SK-N-SH (cell line): Measurements from ENCODE around the gene TRIM46. TPM values are rescaled to one million over a fixed set of nuclear protein-coding genes. Genes with fewer than 3 reads are reported as not detected.
A peak's percentile ranks its signal among the peaks of the same experiment; 100 is the strongest.

Experiments used
- CTCF ChIA-PET: fragments of 300-600, 350-600 bp; formaldehyde crosslinking; extraction: SDS; loops from one replicate; lab custom pipeline; 2021; lab: Yijun Ruan, JAX
- POLR2A ChIA-PET: fragments of 350-600 bp; sonication (Branson Sonifier 250); formaldehyde crosslinking; extraction: SDS; loops from one replicate; lab custom pipeline; 2020; ENCODE audit warnings: antibody characterized with exemption, inconsistent platforms; lab: Yijun Ruan, JAX
- DNase-seq: peaks from one replicate; pipeline ENCODE4 v3.0.0; 2012
- H2AFZ ChIP-seq: fragments of 200-600 bp; sonication (generic); 2 replicates; pipeline ENCODE4 v1.8.1; 2016; ENCODE audit warnings: antibody characterized with exemption, mild to moderate bottlenecking, low read depth
- H3F3A ChIP-seq: fragments of 200-600 bp; sonication (generic); replicated peaks from 2 replicates; pipeline ENCODE3; 2016; ENCODE audit warnings: antibody characterized with exemption, mild to moderate bottlenecking; ENCODE audit not compliant: insufficient read depth
- H3K27ac ChIP-seq, 2 experiments: fragments of 200-500 bp in 1 of 2; fragments of 200-600 bp in 1 of 2; sonication (Bioruptor generic) in 1 of 2; sonication (generic), shearing (Covaris generic) in 1 of 2; 2 replicates each; pipeline versions ENCODE4 v1.5.1 to v1.6.1; 2014 to 2016; ENCODE audit warnings: low read depth in 2 of 2, inconsistent platforms in 1 of 2, low read length in 1 of 2, mild to moderate bottlenecking in 1 of 2, mixed read lengths in 1 of 2
- H3K27me3 ChIP-seq: fragments of 200-600 bp; sonication (generic), shearing (Covaris generic); 2 replicates; pipeline ENCODE4 v1.6.1; 2016; ENCODE audit warnings: mixed run types; ENCODE audit not compliant: insufficient read depth
- H3K36me3 ChIP-seq, 2 experiments: fragments of 200-500 bp in 1 of 2; fragments of 200-600 bp in 1 of 2; sonication (Bioruptor generic) in 1 of 2; sonication (generic) in 1 of 2; replicated peaks in 1 of 2; 2 replicates each; pipeline versions ENCODE3 to v1.5.1; 2014 to 2016; ENCODE audit warnings: low read length in 1 of 2, mild to moderate bottlenecking in 1 of 2; ENCODE audit not compliant: insufficient read depth in 2 of 2, control insufficient read depth in 1 of 2
- H3K4me1 ChIP-seq, 2 experiments: fragments of 200-500 bp in 1 of 2; fragments of 200-600 bp in 1 of 2; sonication (Bioruptor generic) in 1 of 2; sonication (generic), shearing (Covaris generic) in 1 of 2; 2 replicates each; pipeline versions ENCODE4 v1.5.1 to v1.6.1; 2014 to 2016; ENCODE audit warnings: low read depth in 1 of 2, low read length in 1 of 2, mixed run types in 1 of 2; ENCODE audit not compliant: insufficient read depth in 2 of 2, control insufficient read depth in 1 of 2
- H3K4me2 ChIP-seq: fragments of 200-600 bp; sonication (generic), shearing (Covaris generic); 2 replicates; pipeline ENCODE4 v1.6.1; 2017; ENCODE audit warnings: mixed run types
- H3K4me3 ChIP-seq, 2 experiments: fragments of 200-500 bp in 1 of 2; fragments of 200-600 bp in 1 of 2; sonication (Bioruptor generic) in 1 of 2; sonication (generic), shearing (Covaris generic) in 1 of 2; 2 replicates each; pipeline versions ENCODE4 v1.5.1 to v1.8.1; 2014 to 2016; ENCODE audit warnings: low read depth in 2 of 2, inconsistent platforms in 1 of 2, low read length in 1 of 2, mild to moderate bottlenecking in 1 of 2, mixed read lengths in 1 of 2, moderate library complexity in 1 of 2
- H3K79me2 ChIP-seq: fragments of 200-600 bp; sonication (generic); 2 replicates; pipeline ENCODE4 v1.8.1; 2017; ENCODE audit warnings: mild to moderate bottlenecking; ENCODE audit not compliant: insufficient read depth
- H3K9ac ChIP-seq: fragments of 200-600 bp; sonication (generic); 2 replicates; pipeline ENCODE4 v1.6.1; 2017; ENCODE audit warnings: mixed run types
- H3K9me2 ChIP-seq: fragments of 200-600 bp; sonication (generic); 2 replicates; pipeline ENCODE4 v1.6.1; 2017; ENCODE audit warnings: mixed run types
- H3K9me3 ChIP-seq: fragments of 200-600 bp; sonication (generic); 2 replicates; pipeline ENCODE4 v1.6.1; 2017; ENCODE audit warnings: mixed run types, mild to moderate bottlenecking, moderate library complexity
- H4K20me1 ChIP-seq: fragments of 200-600 bp; sonication (generic); 2 replicates; pipeline ENCODE4 v1.6.1; 2017; ENCODE audit warnings: mild to moderate bottlenecking, mixed run types; ENCODE audit not compliant: insufficient read depth
- CHD2 ChIP-seq: fragments of 150-350 bp; IDR thresholded peaks from 2 replicates; pipeline ENCODE4 v1.6.1; 2018; ENCODE audit warnings: low read length; ENCODE audit not compliant: partially characterized antibody
- EZH2phosphoT487 ChIP-seq: fragments of 200-600 bp; sonication (generic); IDR thresholded peaks from 2 replicates; pipeline ENCODE4 v1.6.1; 2017; ENCODE audit warnings: low read depth, mixed run types, mild to moderate bottlenecking, antibody characterized with exemption, moderate library complexity, borderline replicate concordance
- GATA2 ChIP-seq: sonication (generic); formaldehyde crosslinking; IDR thresholded peaks from 2 replicates; pipeline ENCODE4 v1.5.0; 2020; ENCODE audit warnings: mild to moderate bottlenecking, missing genetic modification reagents
- JUND ChIP-seq: IDR thresholded peaks from 2 replicates; pipeline ENCODE4 v1.4.0; 2012
- MEF2A ChIP-seq: IDR thresholded peaks from 2 replicates; pipeline ENCODE4 v1.4.0; 2012; ENCODE audit warnings: low read depth, borderline replicate concordance
- NRF1 ChIP-seq: IDR thresholded peaks from 2 replicates; pipeline ENCODE4 v1.6.1; 2012; ENCODE audit warnings: low read depth, mild to moderate bottlenecking, low read length
- POLR2AphosphoS5 ChIP-seq: IDR thresholded peaks from 2 replicates; pipeline ENCODE4 v1.6.1; 2012; ENCODE audit warnings: low read depth, low read length
- RAD21 ChIP-seq: IDR thresholded peaks from 2 replicates; pipeline ENCODE4 v1.6.1; 2012; ENCODE audit warnings: mild to moderate bottlenecking, low read length
- SIN3A ChIP-seq: IDR thresholded peaks from 2 replicates; pipeline ENCODE4 v1.6.1; 2012; ENCODE audit warnings: low read depth, mild to moderate bottlenecking, low read length, moderate library complexity, borderline replicate concordance
- SMC3 ChIP-seq: IDR thresholded peaks from 2 replicates; pipeline ENCODE4 v1.6.1; 2012; ENCODE audit warnings: low read depth, low read length, improper control_type of control experiment
- TAF1 ChIP-seq: IDR thresholded peaks from 2 replicates; pipeline ENCODE4 v1.6.1; 2012; ENCODE audit warnings: low read depth, mild to moderate bottlenecking, low read length, moderate library complexity, borderline replicate concordance
- WGBS: methylation state at CpG from one replicate; pipeline ENCODE4 v1.1.6; 2017; ENCODE audit warnings: low lambda C conversion rate; 5-methylcytosine and 5-hydroxymethylcytosine counted together
- polyA plus RNA-seq, 3 experiments: library from polyadenylated mRNA; depleted of rRNA; stranded (reverse); fragments of >200 nt; gene quantifications; 2 replicates each; pipeline ENCODE4 v1.2.3, GENCODE V29; 2012
- TF ChIP-seq, protein P1 (sequence below): fragments of 200-600 bp; sonication (generic); IDR thresholded peaks from 2 replicates; pipeline ENCODE4 v1.6.1; 2017; ENCODE audit warnings: antibody characterized with exemption, mild to moderate bottlenecking, moderate library complexity
- TF ChIP-seq, protein P2 (sequence below): IDR thresholded peaks from 2 replicates; pipeline ENCODE4 v1.4.0; 2012; ENCODE audit warnings: low read depth
- TF ChIP-seq, protein P3 (sequence below): IDR thresholded peaks from 2 replicates; pipeline ENCODE4 v1.4.0; 2012; ENCODE audit warnings: low read depth, borderline replicate concordance
- TF ChIP-seq, protein P4 (sequence below): IDR thresholded peaks from 2 replicates; pipeline ENCODE4; 2012

Gene TRIM46
- polyA plus RNA-seq, 1 of the 3 experiments (the other 2 are of a cell fraction): 12.7 TPM

DNA sequence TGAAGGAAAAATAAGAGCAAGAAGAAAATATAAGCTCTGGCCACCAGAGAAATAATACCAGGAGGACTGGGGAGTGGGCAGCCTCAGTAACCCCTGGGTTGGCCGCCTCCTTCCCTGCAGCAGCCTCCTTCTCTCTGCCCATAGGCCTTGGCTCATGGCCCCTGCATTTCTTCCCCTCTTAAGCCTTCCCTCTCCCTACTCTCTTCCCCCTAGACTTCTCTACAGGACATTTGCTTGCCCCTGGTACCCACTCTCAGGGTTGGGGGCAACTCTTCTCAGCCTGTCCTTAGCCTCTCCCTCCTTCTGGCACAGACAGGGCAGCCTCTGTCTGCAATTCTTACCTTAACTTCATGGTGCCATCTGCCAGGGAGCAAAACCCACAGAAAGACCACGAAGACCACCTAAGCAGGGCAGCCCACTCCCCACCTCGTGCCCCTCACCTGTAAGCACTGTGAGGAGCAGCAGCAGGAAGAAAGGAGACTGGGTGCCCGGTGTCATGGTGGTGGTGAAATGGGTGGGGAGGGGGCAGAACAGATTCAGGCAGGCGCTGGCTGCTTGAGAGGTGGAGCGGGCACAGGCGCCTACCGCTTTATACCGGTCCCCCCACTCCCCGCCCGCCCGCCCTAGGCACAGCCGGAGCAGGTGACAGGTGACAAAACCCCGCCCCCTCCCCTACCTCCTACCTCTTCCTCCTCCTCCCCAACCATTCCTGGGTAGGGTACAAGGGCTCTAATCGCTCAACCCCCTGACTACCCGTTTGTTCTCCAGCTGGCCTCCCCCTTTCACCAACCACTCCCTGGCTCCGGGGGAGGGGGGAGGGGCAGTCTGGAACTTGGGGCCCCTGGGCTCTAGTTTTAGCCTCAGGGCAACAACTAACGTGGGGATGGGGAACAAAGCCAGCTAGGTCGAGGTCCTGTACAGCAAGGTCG lies 19.0 kb downstream of the TRIM46 start (continued):
- TF ChIP-seq, protein P1, sequence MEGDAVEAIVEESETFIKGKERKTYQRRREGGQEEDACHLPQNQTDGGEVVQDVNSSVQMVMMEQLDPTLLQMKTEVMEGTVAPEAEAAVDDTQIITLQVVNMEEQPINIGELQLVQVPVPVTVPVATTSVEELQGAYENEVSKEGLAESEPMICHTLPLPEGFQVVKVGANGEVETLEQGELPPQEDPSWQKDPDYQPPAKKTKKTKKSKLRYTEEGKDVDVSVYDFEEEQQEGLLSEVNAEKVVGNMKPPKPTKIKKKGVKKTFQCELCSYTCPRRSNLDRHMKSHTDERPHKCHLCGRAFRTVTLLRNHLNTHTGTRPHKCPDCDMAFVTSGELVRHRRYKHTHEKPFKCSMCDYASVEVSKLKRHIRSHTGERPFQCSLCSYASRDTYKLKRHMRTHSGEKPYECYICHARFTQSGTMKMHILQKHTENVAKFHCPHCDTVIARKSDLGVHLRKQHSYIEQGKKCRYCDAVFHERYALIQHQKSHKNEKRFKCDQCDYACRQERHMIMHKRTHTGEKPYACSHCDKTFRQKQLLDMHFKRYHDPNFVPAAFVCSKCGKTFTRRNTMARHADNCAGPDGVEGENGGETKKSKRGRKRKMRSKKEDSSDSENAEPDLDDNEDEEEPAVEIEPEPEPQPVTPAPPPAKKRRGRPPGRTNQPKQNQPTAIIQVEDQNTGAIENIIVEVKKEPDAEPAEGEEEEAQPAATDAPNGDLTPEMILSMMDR: no peak

DNA sequence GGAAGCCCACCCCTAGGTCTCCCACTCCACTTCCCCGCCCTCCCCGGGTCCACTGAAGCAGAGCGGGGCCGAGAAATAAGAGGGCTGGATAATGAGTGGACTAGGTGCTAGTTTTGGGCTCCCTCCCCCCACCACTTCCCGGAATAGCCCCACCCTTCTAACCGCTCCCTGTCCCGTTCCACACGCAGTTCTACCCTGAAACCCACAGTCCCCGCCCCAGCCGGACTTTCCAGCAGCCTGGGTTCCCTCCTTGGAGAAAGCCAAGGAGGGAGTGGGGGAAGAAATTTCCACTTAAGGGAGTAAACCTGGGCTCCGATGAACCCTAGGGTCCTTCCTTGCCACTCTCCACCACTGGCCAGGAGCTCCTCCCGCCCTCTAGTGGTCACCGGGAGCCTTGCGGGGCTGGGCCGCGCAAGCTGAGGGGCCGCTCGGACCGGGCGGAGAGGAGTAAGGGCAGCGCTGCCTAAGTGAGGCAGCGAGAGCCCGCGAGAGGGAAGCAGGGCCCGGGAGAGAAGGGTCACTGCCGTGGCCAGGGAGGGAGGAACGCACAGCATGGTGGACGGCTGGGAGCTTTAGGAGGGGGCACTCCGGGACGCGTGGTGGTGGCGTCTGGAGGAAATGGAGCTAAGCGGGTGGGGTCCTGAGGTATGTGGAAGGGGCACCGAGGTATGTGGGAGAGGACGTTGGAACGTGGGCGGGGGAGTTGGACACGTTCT lies 19.8 kb downstream of the TRIM46 start:
- H2AFZ ChIP-seq: peak overlapping the region; percentile 61
- DNase-seq: peak; percentile 94
- H3K4me1 ChIP-seq: peaks cover 0 to 24% of the 10 kb centered on the region in 2 experiments; a peak in 2 of 4 replicates
- H3K27ac ChIP-seq: peak overlapping the region; percentile 78 to 86
- WGBS: 6% methylated on average over 30 of the region's 38 CpGs
- no peaks in the 10 kb centered on the region for H3K9me3 ChIP-seq
- peaks cover 7% of the 10 kb centered on the region for H3F3A ChIP-seq
- H4K20me1 ChIP-seq: no peaks in the 10 kb centered on the region
- peak overlapping the region; percentile 61 for H3K9ac ChIP-seq
- H3K79me2 ChIP-seq: peaks cover 19% of the 10 kb centered on the region; the same call in 1 of the 2 replicates
- no peaks in the 10 kb centered on the region for H3K27me3 ChIP-seq
- TF ChIP-seq, protein P2, sequence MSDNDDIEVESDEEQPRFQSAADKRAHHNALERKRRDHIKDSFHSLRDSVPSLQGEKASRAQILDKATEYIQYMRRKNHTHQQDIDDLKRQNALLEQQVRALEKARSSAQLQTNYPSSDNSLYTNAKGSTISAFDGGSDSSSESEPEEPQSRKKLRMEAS: 0 out of 2 replicates have a peak, but pooled peaks have one; percentile 49
- no peak for TF ChIP-seq EZH2phosphoT487
- TF ChIP-seq SMC3: peak; percentile 57
- no peak for TF ChIP-seq SIN3A
- peak; percentile 75 for TF ChIP-seq POLR2AphosphoS5
- TF ChIP-seq, protein P3, sequence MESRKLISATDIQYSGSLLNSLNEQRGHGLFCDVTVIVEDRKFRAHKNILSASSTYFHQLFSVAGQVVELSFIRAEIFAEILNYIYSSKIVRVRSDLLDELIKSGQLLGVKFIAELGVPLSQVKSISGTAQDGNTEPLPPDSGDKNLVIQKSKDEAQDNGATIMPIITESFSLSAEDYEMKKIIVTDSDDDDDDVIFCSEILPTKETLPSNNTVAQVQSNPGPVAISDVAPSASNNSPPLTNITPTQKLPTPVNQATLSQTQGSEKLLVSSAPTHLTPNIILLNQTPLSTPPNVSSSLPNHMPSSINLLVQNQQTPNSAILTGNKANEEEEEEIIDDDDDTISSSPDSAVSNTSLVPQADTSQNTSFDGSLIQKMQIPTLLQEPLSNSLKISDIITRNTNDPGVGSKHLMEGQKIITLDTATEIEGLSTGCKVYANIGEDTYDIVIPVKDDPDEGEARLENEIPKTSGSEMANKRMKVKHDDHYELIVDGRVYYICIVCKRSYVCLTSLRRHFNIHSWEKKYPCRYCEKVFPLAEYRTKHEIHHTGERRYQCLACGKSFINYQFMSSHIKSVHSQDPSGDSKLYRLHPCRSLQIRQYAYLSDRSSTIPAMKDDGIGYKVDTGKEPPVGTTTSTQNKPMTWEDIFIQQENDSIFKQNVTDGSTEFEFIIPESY: 0 out of 2 replicates have a peak, but pooled peaks have one; percentile 9
- TF ChIP-seq, protein P4, sequence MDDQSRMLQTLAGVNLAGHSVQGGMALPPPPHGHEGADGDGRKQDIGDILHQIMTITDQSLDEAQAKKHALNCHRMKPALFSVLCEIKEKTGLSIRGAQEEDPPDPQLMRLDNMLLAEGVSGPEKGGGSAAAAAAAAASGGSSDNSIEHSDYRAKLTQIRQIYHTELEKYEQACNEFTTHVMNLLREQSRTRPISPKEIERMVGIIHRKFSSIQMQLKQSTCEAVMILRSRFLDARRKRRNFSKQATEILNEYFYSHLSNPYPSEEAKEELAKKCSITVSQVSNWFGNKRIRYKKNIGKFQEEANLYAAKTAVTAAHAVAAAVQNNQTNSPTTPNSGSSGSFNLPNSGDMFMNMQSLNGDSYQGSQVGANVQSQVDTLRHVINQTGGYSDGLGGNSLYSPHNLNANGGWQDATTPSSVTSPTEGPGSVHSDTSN: 0 out of 2 replicates have a peak, but pooled peaks have one; percentile 24
- no peak for TF ChIP-seq GATA2 (CRISPR knock-in tag)
- no peak for TF ChIP-seq NRF1
- TF ChIP-seq MEF2A: no peak
- TF ChIP-seq TAF1: peak; percentile 70; the same call in 1 of the 2 replicates
- TF ChIP-seq, protein P1: peak; percentile 97
- peak; percentile 64 for TF ChIP-seq RAD21
- no peak for TF ChIP-seq JUND
- peak; percentile 73 for TF ChIP-seq CHD2
- POLR2A ChIA-PET: interaction anchor here (0.9 to 5.1 kb wide), 8 partner anchors 9 to 34 kb away, joined by 3 to 27 read pairs (median 11); partner anchors contain the start of genes KRTCAP2, MTX1 and THBS3
- H3K9me2 ChIP-seq: no peaks in the 10 kb centered on the region
- peaks cover 2 to 21% of the 10 kb centered on the region in 2 experiments for H3K36me3 ChIP-seq
- H3K4me2 ChIP-seq: peak overlapping the region; percentile 83
- H3K4me3 ChIP-seq: peak overlapping the region; percentile 30 to 60
- CTCF ChIA-PET: interaction anchor here (0.5 to 5.2 kb wide), 36 partner anchors 9 to 152 kb away, joined by 3 to 203 read pairs (median 4); partner anchors contain the start of genes ADAM15, KRTCAP2, MTX1 and SLC50A1
